Measurements from ENCODE around the gene SLC6A7.

DNA sequence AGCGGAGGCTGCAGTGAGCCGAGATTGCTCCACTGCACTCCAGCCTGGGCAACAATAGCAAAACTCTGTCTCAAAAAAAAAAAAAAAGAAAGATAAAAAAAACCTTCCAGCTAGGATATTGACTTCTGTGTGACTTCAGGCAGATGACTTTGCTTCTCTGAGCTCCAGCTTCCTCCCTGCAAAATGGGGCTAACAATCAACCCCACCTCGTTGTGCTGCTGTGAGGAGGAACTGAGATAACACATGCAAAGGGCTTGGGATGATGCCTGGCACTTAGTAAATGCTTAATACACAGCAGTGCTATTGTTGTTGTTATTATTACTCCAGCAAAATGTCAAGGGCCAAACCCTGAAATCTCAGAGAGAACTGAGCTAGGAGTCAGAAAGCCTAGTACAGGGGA, 26.8 kb upstream of the SLC6A7 start:
- TF ChIP-seq, protein P1, sequence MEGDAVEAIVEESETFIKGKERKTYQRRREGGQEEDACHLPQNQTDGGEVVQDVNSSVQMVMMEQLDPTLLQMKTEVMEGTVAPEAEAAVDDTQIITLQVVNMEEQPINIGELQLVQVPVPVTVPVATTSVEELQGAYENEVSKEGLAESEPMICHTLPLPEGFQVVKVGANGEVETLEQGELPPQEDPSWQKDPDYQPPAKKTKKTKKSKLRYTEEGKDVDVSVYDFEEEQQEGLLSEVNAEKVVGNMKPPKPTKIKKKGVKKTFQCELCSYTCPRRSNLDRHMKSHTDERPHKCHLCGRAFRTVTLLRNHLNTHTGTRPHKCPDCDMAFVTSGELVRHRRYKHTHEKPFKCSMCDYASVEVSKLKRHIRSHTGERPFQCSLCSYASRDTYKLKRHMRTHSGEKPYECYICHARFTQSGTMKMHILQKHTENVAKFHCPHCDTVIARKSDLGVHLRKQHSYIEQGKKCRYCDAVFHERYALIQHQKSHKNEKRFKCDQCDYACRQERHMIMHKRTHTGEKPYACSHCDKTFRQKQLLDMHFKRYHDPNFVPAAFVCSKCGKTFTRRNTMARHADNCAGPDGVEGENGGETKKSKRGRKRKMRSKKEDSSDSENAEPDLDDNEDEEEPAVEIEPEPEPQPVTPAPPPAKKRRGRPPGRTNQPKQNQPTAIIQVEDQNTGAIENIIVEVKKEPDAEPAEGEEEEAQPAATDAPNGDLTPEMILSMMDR (conservative IDR thresholded peaks at IDR 0.05; ENCODE audit: low read length): no peak
- TF ChIP-seq EZH2phosphoT487 (IDR thresholded peaks at IDR 0.05; ENCODE audit: borderline replicate concordance): no peak

Measured in Loucy (cell line).